ENCODE data around the gene FAM107B.
"Not testable (repeated sequence)": the region's sequence is repeated elsewhere in the genome, so short reads cannot be mapped to it uniquely, and the experiment has no call there.

The FAM107B gene

GRCh38 chr10:14639637-14640036 is 135.1 kb downstream of the FAM107B start:
- no peak for FAIRE-seq
- DNase-seq (ENCODE audit: insufficient read length, low spot score), result no peak

DNA sequence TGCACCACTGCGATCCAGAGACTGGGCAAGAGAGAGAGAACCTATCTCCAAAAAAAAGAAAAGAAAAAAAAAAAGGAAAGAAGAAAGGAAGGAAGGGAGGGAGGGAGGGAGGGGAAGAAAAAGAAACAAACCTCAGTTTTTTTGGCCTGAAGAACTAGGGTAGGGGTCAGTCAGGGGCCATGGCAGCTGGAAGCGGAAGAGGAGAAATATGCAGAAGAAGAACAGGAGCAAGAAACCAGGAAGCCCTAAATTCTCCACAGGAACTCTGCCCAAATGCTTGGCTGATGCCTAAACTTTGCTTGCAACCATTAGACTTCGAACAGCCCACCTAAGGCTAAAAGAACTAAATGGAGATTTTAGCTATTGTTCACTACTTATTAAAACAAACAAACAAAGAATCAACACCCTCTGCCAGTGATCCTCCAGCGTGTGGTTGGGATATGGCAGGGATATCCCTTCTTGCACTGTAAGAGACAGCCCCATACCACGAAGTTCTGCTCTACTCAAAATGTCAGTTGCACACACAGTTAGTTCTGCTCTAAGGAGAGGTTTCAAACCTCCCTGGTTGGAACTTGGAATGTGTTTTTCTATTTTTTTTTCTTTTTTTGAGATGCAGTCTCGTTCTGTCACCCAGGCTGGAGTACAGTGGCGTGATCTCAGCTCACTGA is 139.5 kb downstream of the FAM107B start:
- FAIRE-seq (no peak), DNase-seq (ENCODE audit: insufficient read length, low spot score) (no peak)

GRCh38 chr10:14634572-14634971 is 140.1 kb downstream of the FAM107B start:
- not testable (repeated sequence) for FAIRE-seq; DNase-seq (ENCODE audit: insufficient read length, low spot score)

GRCh38 chr10:14625765-14626525 is 148.8 kb downstream of the FAM107B start:
- DNase-seq (ENCODE audit: insufficient read length, low spot score) (no peak), FAIRE-seq (no peak)

DNA sequence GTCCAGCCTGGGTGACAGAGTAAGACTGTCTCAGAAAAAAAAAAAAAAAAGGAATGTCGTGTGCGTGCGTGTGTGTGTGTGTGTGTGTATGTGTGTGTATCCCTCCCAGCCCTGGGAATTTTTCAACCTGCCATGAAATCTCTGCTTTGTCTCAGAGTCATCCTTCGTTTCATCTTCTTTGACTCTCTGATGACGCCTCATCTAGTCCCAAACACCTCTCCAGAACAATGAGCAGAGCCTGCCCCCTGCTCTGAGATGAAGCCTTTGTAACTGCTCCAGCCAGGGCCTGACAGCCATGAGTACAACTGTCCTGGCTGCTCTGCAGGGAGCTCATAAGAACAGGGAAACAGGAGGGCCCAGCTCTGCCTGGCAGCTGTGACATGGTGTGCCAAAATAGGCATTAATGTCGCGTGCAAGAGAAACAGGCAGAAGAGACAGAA is 149.5 kb downstream of the FAM107B start:
- no peak for FAIRE-seq
- no peak for DNase-seq (ENCODE audit: insufficient read length, low spot score)

DNA sequence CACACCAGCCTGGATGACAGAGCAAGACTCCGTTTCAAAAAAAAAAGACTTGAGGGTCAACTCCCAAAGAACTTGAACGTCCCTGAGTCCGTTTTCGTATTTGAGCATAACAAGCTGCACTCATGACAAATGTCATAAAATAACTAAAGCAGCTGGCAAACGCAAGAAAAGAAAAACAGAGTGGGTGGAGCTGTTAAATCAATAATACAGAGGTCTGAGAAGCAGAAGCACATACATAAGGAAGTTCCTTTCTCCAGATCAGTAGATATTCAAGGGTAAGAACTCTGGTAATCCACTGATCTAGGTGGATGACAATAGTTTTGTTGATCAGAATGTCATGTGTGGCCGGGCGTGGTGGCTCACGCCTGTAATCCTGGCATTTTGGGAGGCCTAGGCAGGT is 150.1 kb downstream of the FAM107B start:
- no peak for FAIRE-seq

DNA sequence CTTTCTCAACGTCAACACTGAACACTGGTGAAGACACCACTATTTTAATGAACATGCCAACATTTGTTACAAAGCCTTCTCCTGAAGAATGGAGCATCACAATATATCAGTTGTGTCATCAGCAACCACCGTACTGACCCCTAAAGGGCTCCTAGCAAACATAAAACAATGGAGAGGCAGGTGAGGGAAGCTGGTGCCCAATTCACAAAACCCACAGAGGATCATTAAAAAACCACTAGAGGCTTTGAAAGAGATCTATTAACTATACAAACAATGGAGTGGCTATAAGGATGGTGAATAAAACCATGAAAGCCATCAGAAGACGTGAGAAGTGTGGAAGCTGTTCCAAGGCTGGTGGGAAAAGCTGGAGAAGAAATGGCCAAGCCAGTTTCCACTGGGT is 150.8 kb downstream of the FAM107B start:
- DNase-seq (ENCODE audit: insufficient read length, low spot score) (no peak), FAIRE-seq (no peak)

More for the DNA sequence above, 150.1 kb downstream of the FAM107B start:
- no peak for DNase-seq (ENCODE audit: insufficient read length, low spot score)

GRCh38 chr10:14621037-14621436 is 153.7 kb downstream of the FAM107B start:
- no peak for DNase-seq (ENCODE audit: insufficient read length, low spot score)
- FAIRE-seq, result no peak

GRCh38 chr10:14618674-14619073 is 156.0 kb downstream of the FAM107B start:
- FAIRE-seq (no peak), DNase-seq (ENCODE audit: insufficient read length, low spot score) (no peak)

DNA sequence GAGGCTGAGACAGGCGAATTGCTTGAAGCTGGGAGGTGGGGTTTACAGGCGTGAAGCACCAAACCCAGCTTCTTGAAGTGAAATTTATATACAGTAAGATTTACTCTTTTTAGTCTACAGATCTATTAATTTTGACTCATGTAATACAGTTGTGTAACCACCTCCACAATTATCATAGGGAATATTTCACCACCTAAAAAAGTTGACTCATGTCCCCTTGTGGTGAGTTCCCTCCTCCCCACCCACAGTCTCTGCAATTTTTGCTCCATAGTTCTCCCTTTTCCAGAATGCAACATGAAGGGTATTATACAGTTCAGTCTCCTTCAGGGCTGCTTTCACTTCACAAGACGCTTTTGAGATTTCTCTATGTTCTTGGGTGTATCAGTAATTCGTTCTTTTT is 156.8 kb downstream of the FAM107B start:
- no peak for DNase-seq (ENCODE audit: insufficient read length, low spot score)
- no peak for FAIRE-seq

DNA sequence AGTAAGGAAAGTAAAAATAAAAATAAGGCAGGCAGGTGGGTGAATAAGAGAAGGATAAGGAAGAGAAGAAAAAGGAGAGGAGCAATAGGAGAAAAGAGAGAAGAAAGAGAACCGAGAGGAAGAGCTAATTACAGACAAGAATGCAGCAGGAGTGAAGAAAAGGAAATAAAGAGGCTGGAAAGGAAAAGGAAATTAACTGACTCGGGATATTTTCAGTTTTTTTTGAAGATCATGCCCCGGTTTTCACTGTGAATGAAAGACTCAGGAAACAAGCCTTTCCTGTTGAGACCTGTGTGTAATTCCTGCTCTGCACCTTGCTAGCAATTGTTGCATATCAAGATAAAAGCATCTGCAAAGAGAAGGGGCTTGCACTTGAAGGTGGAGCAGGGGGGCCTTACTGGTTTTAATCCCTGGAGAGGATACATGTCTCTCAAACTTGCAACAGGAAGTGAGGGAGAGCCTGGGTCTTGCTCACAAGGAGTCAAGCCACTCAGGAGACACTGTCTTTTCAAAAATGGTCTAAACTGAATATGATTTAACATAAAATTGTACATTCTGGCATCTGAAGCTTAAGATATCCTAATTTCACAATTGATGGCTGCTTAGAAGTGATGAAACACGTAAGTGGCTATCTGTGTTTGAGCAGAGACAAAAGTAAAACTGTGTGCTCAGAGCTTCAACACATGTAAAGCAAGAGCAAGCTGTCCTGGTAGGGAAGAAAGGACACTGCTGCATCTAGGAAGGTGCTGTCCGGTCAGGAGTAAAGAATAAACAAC is 157.6 kb downstream of the FAM107B start:
- FAIRE-seq (no peak), DNase-seq (ENCODE audit: insufficient read length, low spot score) (no peak)

DNA sequence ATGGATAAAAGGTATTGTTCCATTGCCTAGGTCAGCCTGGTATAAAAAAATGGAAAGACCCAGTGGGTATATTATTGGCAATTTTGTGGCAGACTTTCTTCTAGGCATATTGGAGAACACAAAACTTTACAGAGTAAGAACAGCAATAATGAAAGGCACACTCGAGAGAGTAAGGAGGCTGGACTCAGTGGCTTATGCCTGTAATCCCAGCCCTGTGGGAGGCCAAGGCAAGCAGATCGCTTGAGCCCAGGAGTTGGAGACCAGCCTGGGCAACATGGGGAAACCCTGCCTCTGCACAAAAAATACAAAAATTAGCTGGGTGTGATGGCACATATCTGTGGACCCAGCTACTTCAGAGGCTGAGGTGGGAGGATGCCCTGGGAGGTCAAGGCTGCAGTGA is 158.2 kb downstream of the FAM107B start:
- FAIRE-seq, result no peak
- DNase-seq (ENCODE audit: insufficient read length, low spot score), result no peak

DNA sequence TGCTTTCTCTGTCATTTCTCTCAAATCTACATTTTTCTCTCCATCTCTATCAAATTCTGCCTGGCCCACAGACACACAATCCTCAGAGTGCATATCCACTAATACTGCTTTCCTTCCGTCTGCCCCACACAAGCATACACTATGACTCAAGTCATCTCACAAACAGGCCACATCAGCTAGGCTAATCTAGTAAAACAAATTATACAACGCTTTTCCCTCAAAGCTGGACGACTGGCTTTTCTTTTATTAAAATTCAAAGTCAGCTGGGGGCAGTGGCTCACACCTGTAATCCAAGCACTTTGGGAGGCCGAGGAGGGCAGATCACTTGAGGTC is 161.1 kb downstream of the FAM107B start:
- no peak for DNase-seq (ENCODE audit: insufficient read length, low spot score)
- FAIRE-seq, result no peak

GRCh38 chr10:14612873-14613587 is 161.7 kb downstream of the FAM107B start:
- FAIRE-seq (no peak), DNase-seq (ENCODE audit: insufficient read length, low spot score) (no peak)

DNA sequence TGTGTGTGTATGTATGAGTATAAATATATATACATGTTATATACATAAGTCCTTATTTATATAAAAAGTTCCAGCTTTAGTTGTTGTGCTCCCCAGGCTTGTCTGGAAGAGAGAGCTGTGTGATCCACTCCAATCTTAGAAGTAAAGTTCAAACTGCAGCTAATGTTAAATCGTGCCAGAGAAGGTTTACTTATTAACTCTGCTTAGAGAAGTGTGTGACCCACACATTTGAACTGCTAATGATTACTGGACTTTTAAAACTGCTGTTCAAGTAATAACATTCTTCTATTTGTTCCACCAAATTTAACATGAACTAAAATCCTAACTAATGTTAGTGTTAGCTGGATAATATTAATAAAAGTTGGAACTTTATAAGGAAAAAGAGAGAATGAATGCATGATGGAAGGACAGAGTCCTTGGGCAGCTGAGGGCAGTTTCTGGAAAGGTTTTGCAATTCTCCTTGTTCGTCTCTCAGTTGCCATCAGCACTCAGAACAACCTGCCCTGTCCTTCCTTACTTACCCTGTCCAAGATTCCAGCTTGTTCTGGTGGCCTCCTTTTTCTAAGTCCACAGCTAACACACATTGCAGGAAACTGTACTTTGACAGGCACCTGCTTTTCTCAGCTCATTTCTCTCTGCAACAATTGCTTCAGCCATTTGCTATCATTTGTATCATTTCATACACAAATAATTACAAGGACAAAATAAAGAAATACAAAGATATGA is 162.6 kb downstream of the FAM107B start:
- DNase-seq (ENCODE audit: insufficient read length, low spot score), result no peak
- FAIRE-seq, result peak; percentile 84

DNA sequence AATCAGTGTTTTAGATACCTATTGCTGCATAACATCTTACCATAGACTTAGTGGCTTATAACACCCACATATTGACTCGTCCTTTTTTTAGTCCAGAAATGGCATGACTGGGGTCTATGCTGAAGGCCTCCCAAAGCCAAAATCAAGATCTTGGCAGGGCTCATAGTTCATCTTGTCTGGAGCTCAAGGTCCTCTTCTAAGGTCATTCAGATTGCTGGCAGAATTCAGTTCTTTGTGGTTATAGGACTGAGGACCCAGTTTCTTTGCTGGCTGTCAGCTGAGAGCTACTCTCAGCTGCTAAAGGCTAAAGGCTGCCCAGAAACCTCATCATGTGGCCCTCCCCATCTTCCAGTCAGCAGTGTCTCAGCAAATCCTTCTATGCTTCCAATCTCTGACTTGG is 165.5 kb downstream of the FAM107B start:
- FAIRE-seq, result no peak
- DNase-seq (ENCODE audit: insufficient read length, low spot score), result no peak

DNA sequence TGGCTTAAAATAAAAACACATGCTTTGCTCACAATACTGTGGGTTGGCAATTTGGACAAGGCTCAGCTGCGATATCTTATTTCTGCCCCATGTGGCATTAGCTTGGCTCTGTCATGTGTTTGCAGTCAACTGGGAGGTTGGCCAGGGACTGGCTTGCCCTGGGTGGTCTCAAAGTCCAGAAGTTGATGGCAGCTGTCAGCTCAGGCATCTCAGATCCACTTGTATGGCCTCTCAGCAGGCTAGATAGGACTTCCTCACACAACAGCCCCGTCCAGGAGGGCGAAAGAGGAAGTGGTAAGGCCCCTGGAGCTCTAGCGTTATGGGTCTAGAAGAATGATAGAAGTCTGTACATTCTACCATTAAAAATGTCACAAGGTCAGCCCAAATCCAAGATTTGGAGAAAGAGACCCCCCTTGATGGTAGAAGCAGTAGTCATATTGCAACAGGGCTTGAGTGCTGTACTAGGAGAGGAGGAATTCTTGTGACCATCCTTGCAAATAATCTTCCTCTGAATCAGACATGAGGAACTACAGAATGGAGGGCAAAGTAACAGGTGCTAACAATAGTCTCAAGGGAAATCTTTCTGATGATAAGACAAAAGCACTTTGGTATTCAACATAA is 166.2 kb downstream of the FAM107B start:
- no peak for DNase-seq (ENCODE audit: insufficient read length, low spot score)
- peak; percentile 97 for FAIRE-seq

DNA sequence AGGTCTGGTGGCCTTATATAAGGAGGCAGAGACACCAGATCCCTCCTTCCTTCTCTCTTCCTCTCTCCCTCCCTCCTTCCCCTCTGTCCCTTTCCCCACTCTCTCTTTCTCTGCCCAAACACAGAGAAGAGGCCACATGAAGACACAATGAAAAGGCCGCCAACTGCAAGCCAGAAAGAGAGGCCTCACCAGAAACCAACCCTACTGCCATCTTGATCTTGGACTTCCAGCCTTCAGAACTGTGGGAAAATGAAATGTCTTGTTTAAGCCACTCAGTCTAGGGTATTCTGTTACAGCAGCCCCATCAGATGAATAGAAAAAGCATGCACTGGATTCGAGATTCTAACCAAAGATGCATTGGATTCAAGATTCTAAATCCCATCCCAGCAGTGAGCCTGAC is 168.1 kb downstream of the FAM107B start:
- FAIRE-seq, result no peak
- no peak for DNase-seq (ENCODE audit: insufficient read length, low spot score)

GRCh38 chr10:14605231-14605925 is 169.3 kb downstream of the FAM107B start:
- DNase-seq (ENCODE audit: insufficient read length, low spot score) (no peak), FAIRE-seq (peak; percentile 87)

Measured in GM19239 (cell line).